Panc1 (cell line): ENCODE measurements around the gene LRMDA. TPM values are rescaled to one million over a fixed set of nuclear protein-coding genes. Genes with fewer than 3 reads are reported as not detected.
A peak's percentile ranks its signal among the peaks of the same experiment; 100 is the strongest.

Experiments used
- ATAC-seq: fragments of 200-7000 bp; cut with Tn5 transposase; 2 replicates; pipeline ENCODE4 v1.9.1; 2020; ENCODE audit warnings: mild to moderate bottlenecking, moderate library complexity
- BruUV-seq: library from RNA; stranded (reverse); fragments of 400-500 nt; replicated peaks from 2 replicates; lab custom pipeline; 2021; lab: Mats Ljungman, UMichigan
- CTCF ChIA-PET: fragments of 300-600 bp; sonication (Branson Sonifier 250); formaldehyde crosslinking; loops from one replicate; lab custom pipeline; 2022; ENCODE audit warnings: antibody characterized with exemption; lab: Charles Lee
- POLR2A ChIA-PET: fragments of 300-600 bp; sonication (Branson Sonifier 250); formaldehyde crosslinking; loops from one replicate; lab custom pipeline; 2022; ENCODE audit warnings: antibody characterized with exemption; lab: Charles Lee
- DNase-seq: peaks from one replicate; pipeline ENCODE4 v3.0.0-alpha.2; 2010; ENCODE audit warnings: low read depth, low spot score
- H3K27ac ChIP-seq: 2 replicates; pipeline ENCODE4 v1.5.1; 2011; ENCODE audit warnings: mild to moderate bottlenecking, low read length, inconsistent platforms
- H3K27me3 ChIP-seq: fragments of 200-500 bp; sonication (Bioruptor generic); 2 replicates; pipeline ENCODE4 v1.6.0; 2014; ENCODE audit warnings: low read length, inconsistent platforms; ENCODE audit not compliant: control insufficient read depth, insufficient read depth
- H3K36me3 ChIP-seq: fragments of 200-500 bp; sonication (Bioruptor generic); 2 replicates; pipeline ENCODE4 v1.5.1; 2014; ENCODE audit warnings: inconsistent platforms, mild to moderate bottlenecking, low read length, moderate library complexity; ENCODE audit not compliant: control insufficient read depth, insufficient read depth
- H3K4me1 ChIP-seq: 2 replicates; pipeline ENCODE4 v1.5.1; 2011; ENCODE audit warnings: inconsistent platforms, mild to moderate bottlenecking, low read length, moderate library complexity; ENCODE audit not compliant: control insufficient read depth, insufficient read depth
- H3K4me3 ChIP-seq, 2 experiments: 2 replicates each; pipeline ENCODE4 v1.5.1; 2011 to 2012; ENCODE audit warnings: low read depth in 2 of 2, low read length in 2 of 2, mild to moderate bottlenecking in 2 of 2, inconsistent platforms in 1 of 2, moderate library complexity in 1 of 2
- H3K9me3 ChIP-seq: fragments of 200-500 bp; sonication (Bioruptor generic); 2 replicates; pipeline ENCODE4 v1.5.1; 2014; ENCODE audit warnings: low read depth, mild to moderate bottlenecking, inconsistent platforms, low read length, moderate library complexity; ENCODE audit not compliant: control insufficient read depth, insufficient read depth
- POLR2AphosphoS5 ChIP-seq: IDR thresholded peaks from 2 replicates; pipeline ENCODE4 v1.6.1; 2012; ENCODE audit warnings: mild to moderate bottlenecking, low read depth, low read length, moderate library complexity
- SIN3A ChIP-seq: IDR thresholded peaks from 2 replicates; pipeline ENCODE4 v1.6.1; 2012; ENCODE audit warnings: low read depth, mild to moderate bottlenecking, low read length, moderate library complexity, borderline replicate concordance; ENCODE audit not compliant: insufficient read depth
- TCF7L2 ChIP-seq: IDR thresholded peaks from 2 replicates; pipeline ENCODE4 v1.6.1; 2011; ENCODE audit warnings: mild to moderate bottlenecking, low read depth, low read length, inconsistent platforms
- in situ Hi-C: cut with HindIII; loops from 2 replicates; pipeline ENCODE4 v1.10.0; 2016; ENCODE audit warnings: low sequenced_read_pairs, low pct_unique_long_range_greater_than_20kb
- intact Hi-C: fragments of 100-400 bp; cut with micrococcal nuclease; formaldehyde crosslinking; loops from one replicate; pipeline ENCODE4 v1.10.0; 2022; ENCODE audit not compliant: unreplicated experiment
- total RNA-seq: library from RNA; stranded (reverse); gene quantifications from one replicate; pipeline ENCODE4 v1.2.1, GENCODE V29; 2021; ENCODE audit not compliant: unreplicated experiment
- TF ChIP-seq, protein P1 (sequence below): fragments of 450-650 bp; IDR thresholded peaks from 2 replicates; pipeline ENCODE4 v1.5.1; 2017; ENCODE audit warnings: mild to moderate bottlenecking
- TF ChIP-seq, protein P2 (sequence below), 2 experiments: IDR thresholded peaks; 2 replicates each; pipeline ENCODE4 v1.6.1; 2011 to 2012; ENCODE audit warnings: low read depth in 2 of 2, control low read depth in 1 of 2, low read length in 1 of 2, mild to moderate bottlenecking in 1 of 2, moderate library complexity in 1 of 2; ENCODE audit not compliant: insufficient read depth in 1 of 2

The LRMDA gene
- total RNA-seq, 1 experiment from 2014 or later, result 1.2 TPM

GRCh38 chr10:76086761-76087639 is 655.6 kb downstream of the LRMDA start:
- H3K27me3 ChIP-seq, result 0 out of 2 replicates have a peak, but pooled peaks cover 3% of the 10 kb centered on the region
- DNase-seq (no peak), ATAC-seq (no peak; the same call in 1 of the 2 replicates)
- H3K9me3 ChIP-seq, result no peaks in the 10 kb centered on the region
- TF ChIP-seq, protein P1, sequence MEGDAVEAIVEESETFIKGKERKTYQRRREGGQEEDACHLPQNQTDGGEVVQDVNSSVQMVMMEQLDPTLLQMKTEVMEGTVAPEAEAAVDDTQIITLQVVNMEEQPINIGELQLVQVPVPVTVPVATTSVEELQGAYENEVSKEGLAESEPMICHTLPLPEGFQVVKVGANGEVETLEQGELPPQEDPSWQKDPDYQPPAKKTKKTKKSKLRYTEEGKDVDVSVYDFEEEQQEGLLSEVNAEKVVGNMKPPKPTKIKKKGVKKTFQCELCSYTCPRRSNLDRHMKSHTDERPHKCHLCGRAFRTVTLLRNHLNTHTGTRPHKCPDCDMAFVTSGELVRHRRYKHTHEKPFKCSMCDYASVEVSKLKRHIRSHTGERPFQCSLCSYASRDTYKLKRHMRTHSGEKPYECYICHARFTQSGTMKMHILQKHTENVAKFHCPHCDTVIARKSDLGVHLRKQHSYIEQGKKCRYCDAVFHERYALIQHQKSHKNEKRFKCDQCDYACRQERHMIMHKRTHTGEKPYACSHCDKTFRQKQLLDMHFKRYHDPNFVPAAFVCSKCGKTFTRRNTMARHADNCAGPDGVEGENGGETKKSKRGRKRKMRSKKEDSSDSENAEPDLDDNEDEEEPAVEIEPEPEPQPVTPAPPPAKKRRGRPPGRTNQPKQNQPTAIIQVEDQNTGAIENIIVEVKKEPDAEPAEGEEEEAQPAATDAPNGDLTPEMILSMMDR, result peak; percentile 65
- TF ChIP-seq SIN3A, result no peak
- H3K36me3 ChIP-seq, result no peaks in the 10 kb centered on the region
- CTCF ChIA-PET, result no interaction called here
- POLR2A ChIA-PET, result no interaction called here
- in situ Hi-C loops, result no loop called here
- no peak overlapping the region for H3K4me3 ChIP-seq
- H3K4me1 ChIP-seq, result no peaks in the 10 kb centered on the region
- BruUV-seq, result no TSS peak
- intact Hi-C loops, result no loop called here
- no peak overlapping the region for H3K27ac ChIP-seq

GRCh38 chr10:76088008-76088407 is 656.6 kb downstream of the LRMDA start:
- intact Hi-C loops, result no loop called here
- DNase-seq, result no peak
- ChIA-PET POLR2A (no interaction called here), CTCF (no interaction called here)
- no peak overlapping the region for H3K27ac ChIP-seq
- H3K36me3 ChIP-seq, result no peaks in the 10 kb centered on the region
- TF ChIP-seq, protein P2, sequence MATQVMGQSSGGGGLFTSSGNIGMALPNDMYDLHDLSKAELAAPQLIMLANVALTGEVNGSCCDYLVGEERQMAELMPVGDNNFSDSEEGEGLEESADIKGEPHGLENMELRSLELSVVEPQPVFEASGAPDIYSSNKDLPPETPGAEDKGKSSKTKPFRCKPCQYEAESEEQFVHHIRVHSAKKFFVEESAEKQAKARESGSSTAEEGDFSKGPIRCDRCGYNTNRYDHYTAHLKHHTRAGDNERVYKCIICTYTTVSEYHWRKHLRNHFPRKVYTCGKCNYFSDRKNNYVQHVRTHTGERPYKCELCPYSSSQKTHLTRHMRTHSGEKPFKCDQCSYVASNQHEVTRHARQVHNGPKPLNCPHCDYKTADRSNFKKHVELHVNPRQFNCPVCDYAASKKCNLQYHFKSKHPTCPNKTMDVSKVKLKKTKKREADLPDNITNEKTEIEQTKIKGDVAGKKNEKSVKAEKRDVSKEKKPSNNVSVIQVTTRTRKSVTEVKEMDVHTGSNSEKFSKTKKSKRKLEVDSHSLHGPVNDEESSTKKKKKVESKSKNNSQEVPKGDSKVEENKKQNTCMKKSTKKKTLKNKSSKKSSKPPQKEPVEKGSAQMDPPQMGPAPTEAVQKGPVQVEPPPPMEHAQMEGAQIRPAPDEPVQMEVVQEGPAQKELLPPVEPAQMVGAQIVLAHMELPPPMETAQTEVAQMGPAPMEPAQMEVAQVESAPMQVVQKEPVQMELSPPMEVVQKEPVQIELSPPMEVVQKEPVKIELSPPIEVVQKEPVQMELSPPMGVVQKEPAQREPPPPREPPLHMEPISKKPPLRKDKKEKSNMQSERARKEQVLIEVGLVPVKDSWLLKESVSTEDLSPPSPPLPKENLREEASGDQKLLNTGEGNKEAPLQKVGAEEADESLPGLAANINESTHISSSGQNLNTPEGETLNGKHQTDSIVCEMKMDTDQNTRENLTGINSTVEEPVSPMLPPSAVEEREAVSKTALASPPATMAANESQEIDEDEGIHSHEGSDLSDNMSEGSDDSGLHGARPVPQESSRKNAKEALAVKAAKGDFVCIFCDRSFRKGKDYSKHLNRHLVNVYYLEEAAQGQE (IDR thresholded peaks at IDR 0.05; ENCODE audit: insufficient read depth in 1 of 2, low read depth in 2 of 2, low read length in 1 of 2), result no peak
- TF ChIP-seq POLR2AphosphoS5, result no peak
- TF ChIP-seq, protein P1, result no peak
- TF ChIP-seq TCF7L2, result no peak
- TF ChIP-seq SIN3A, result no peak
- no peaks in the 10 kb centered on the region for H3K4me1 ChIP-seq
- no peak for ATAC-seq
- 0 out of 2 replicates have a peak, but pooled peaks cover 3% of the 10 kb centered on the region for H3K27me3 ChIP-seq
- H3K4me3 ChIP-seq, result no peak overlapping the region
- no TSS peak for BruUV-seq
- no peaks in the 10 kb centered on the region for H3K9me3 ChIP-seq
- in situ Hi-C loops, result no loop called here
